Cardiac fibroblast (primary cell): ENCODE data around the gene PDE8A.

ENCODE experiments used
- DNase-seq, 2 donors: peaks; one replicate each; pipeline versions ENCODE4 v3.0.0 to v3.0.0-alpha.2; 2010; ENCODE audit warnings: low read depth in 2 of 2
- H3K4me3 ChIP-seq, 2 donors: replicated peaks in 1 of 2; 1 replicate in 1 of 2; 2 replicates in 1 of 2; pipeline ENCODE4 v1.5.1; 2011; ENCODE audit warnings: low read depth in 2 of 2, low read length in 2 of 2, mild to moderate bottlenecking in 2 of 2, moderate library complexity in 1 of 2
- TF ChIP-seq, protein P1 (sequence below): IDR thresholded peaks from one replicate; pipeline ENCODE4 v1.5.1; 2011; ENCODE audit warnings: low read depth, mild to moderate bottlenecking, low read length, inconsistent platforms

PDE8A gene

GRCh38 chr15:85150130-85150480, 168.4 kb downstream of the PDE8A start:
- no peak overlapping the region for H3K4me3 ChIP-seq
- TF ChIP-seq, protein P1, sequence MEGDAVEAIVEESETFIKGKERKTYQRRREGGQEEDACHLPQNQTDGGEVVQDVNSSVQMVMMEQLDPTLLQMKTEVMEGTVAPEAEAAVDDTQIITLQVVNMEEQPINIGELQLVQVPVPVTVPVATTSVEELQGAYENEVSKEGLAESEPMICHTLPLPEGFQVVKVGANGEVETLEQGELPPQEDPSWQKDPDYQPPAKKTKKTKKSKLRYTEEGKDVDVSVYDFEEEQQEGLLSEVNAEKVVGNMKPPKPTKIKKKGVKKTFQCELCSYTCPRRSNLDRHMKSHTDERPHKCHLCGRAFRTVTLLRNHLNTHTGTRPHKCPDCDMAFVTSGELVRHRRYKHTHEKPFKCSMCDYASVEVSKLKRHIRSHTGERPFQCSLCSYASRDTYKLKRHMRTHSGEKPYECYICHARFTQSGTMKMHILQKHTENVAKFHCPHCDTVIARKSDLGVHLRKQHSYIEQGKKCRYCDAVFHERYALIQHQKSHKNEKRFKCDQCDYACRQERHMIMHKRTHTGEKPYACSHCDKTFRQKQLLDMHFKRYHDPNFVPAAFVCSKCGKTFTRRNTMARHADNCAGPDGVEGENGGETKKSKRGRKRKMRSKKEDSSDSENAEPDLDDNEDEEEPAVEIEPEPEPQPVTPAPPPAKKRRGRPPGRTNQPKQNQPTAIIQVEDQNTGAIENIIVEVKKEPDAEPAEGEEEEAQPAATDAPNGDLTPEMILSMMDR: no peak

GRCh38 chr15:85151145-85151544, 169.5 kb downstream of the PDE8A start:
- DNase-seq: no peak
- TF ChIP-seq, protein P1: no peak

More at GRCh38 chr15:85150130-85150480, 168.4 kb downstream of the PDE8A start:
- DNase-seq: no peak

DNA sequence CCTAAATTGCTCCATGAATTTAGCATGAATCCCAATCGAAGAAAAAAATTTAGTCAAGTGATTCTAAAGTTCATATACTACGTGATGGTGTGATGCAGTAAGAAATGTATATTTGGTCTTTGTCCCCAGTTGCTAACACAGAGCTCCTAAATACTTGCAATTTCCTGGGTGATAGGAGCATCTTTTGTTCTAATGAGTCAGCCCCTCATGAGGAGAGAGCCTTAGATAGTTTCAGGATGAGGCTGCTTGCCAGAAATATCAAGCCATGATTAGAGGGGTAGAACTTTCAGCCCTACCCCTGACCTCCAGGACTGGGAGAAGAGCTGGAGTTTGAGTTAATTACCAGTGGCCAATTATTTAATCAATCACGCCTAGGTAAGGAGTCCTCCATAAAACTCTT, 170.2 kb downstream of the PDE8A start:
- DNase-seq: peak in 1 of 2 donors; percentile 34
- no peak overlapping the region for H3K4me3 ChIP-seq
- TF ChIP-seq, protein P1: no peak

More at GRCh38 chr15:85151145-85151544, 169.5 kb downstream of the PDE8A start:
- H3K4me3 ChIP-seq: no peak overlapping the region

- H3K4me3 ChIP-seq: no peak overlapping the region
- TF ChIP-seq, protein P1: no peak
- DNase-seq: no peak
Measured at GRCh38 chr15:85154061-85154460, 172.4 kb downstream of the PDE8A start.

DNA sequence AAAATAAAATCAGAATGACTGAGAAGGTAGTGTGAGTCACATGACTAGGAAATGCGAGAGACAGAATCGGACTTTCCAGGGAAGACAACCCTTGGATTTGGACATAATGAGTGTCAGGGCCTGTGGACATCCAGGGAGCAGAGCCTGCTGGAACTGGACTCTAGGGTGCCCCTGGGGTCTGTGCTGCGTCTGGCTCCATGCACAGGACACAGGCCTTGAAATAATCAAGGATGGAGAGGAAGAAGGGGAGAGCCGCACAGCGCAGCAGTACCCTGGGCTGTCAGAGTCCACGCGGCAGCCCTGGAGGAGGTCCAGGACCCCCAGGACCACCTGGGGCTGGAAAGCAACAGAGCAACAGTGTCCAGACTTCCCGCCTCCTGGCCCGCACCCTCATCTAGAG, 173.7 kb downstream of the PDE8A start:
- TF ChIP-seq, protein P1: no peak
- H3K4me3 ChIP-seq: no peak overlapping the region
- DNase-seq: no peak

- no peak for DNase-seq
- TF ChIP-seq, protein P1: no peak
- no peak overlapping the region for H3K4me3 ChIP-seq
Measured at GRCh38 chr15:85155857-85156256, 174.2 kb downstream of the PDE8A start.

GRCh38 chr15:85157344-85157743, 175.7 kb downstream of the PDE8A start:
- TF ChIP-seq, protein P1: no peak
- no peak for DNase-seq
- H3K4me3 ChIP-seq: no peak overlapping the region
